HepG2 (cell line): Measurements from ENCODE around the gene THAP2. TPM values are rescaled to one million over a fixed set of nuclear protein-coding genes. Genes with fewer than 3 reads are reported as not detected.

ENCODE experiments used
- DNMT3B ChIP-seq: conservative IDR thresholded peaks from 2 replicates; pipeline ENCODE4 v1.6.1; 2016; ENCODE audit warnings: missing biosample characterization, control low read depth
- DRAP1 ChIP-seq: IDR thresholded peaks from 2 replicates; pipeline ENCODE4 v1.6.1; 2016; ENCODE audit warnings: missing genetic modification reagents, missing compliant biosample characterization
- ETV5 ChIP-seq: IDR thresholded peaks from 2 replicates; pipeline ENCODE4 v1.6.1; 2018; ENCODE audit warnings: missing biosample characterization, missing genetic modification reagents, inconsistent platforms, borderline replicate concordance
- HMG20B ChIP-seq: conservative IDR thresholded peaks from 2 replicates; pipeline ENCODE4 v1.6.1; 2016; ENCODE audit warnings: missing genetic modification reagents, missing compliant biosample characterization
- HNF4A ChIP-seq: sonication (generic); formaldehyde crosslinking; IDR thresholded peaks from 2 replicates; pipeline ENCODE4 v1.4.0; 2020; ENCODE audit warnings: missing genetic modification reagents
- HNF4G ChIP-seq, 2 experiments: sonication (generic) in 1 of 2; formaldehyde crosslinking in 1 of 2; IDR thresholded peaks; 2 replicates each; pipeline versions ENCODE4 v1.4.0 to v1.6.1; 2011 to 2020; ENCODE audit warnings: borderline replicate concordance in 2 of 2, low read depth in 2 of 2, mild to moderate bottlenecking in 2 of 2, low read length in 1 of 2, missing genetic modification reagents in 1 of 2, moderate library complexity in 1 of 2
- SP140L ChIP-seq: sonication (generic); formaldehyde crosslinking; IDR thresholded peaks from 2 replicates; pipeline ENCODE4 v1.4.0; 2020; ENCODE audit warnings: missing genetic modification reagents, borderline replicate concordance
- TMF1 ChIP-seq: sonication (generic); formaldehyde crosslinking; IDR thresholded peaks from 2 replicates; pipeline ENCODE4 v1.8.1; 2022; ENCODE audit warnings: low read depth, missing genetic modification reagents
- ZBTB46 ChIP-seq: sonication (generic); formaldehyde crosslinking; IDR thresholded peaks from 2 replicates; pipeline ENCODE4 v1.4.0; 2020; ENCODE audit warnings: mild to moderate bottlenecking, missing genetic modification reagents, borderline replicate concordance
- ZFAT ChIP-seq: sonication (generic); formaldehyde crosslinking; conservative IDR thresholded peaks from 2 replicates; pipeline ENCODE4 v1.8.1; 2023; ENCODE audit warnings: missing genetic modification reagents, inconsistent platforms
- ZFX ChIP-seq: sonication (generic); formaldehyde crosslinking; IDR thresholded peaks from 2 replicates; pipeline ENCODE4 v1.4.0; 2020; ENCODE audit warnings: mild to moderate bottlenecking, low read depth, missing genetic modification reagents, moderate library complexity
- ZNF12 ChIP-seq: sonication (generic); formaldehyde crosslinking; IDR thresholded peaks from 2 replicates; pipeline ENCODE4 v1.5.0; 2020; ENCODE audit warnings: missing genetic modification reagents
- ZNF160 ChIP-seq: sonication (generic); formaldehyde crosslinking; IDR thresholded peaks from 2 replicates; pipeline ENCODE4 v1.8.0; 2022; ENCODE audit warnings: mild to moderate bottlenecking, inconsistent platforms, missing genetic modification reagents
- ZNF260 ChIP-seq: sonication (generic); formaldehyde crosslinking; IDR thresholded peaks from 2 replicates; pipeline ENCODE4 v1.4.0; 2020; ENCODE audit warnings: missing genetic modification reagents, low read depth, mild to moderate bottlenecking, borderline replicate concordance
- ZNF274 ChIP-seq: sonication (generic); formaldehyde crosslinking; IDR thresholded peaks from 2 replicates; pipeline ENCODE4 v1.5.1; 2020; ENCODE audit warnings: mild to moderate bottlenecking, missing genetic modification reagents
- ZNF460 ChIP-seq: sonication (generic); formaldehyde crosslinking; IDR thresholded peaks from 2 replicates; pipeline ENCODE4 v1.5.1; 2020; ENCODE audit warnings: missing genetic modification reagents, mild to moderate bottlenecking, borderline replicate concordance
- ZNF597 ChIP-seq: sonication (generic); formaldehyde crosslinking; IDR thresholded peaks from 2 replicates; pipeline ENCODE4 v1.5.0; 2020; ENCODE audit warnings: missing genetic modification reagents
- ZNF710 ChIP-seq: sonication (generic); formaldehyde crosslinking; IDR thresholded peaks from 2 replicates; pipeline ENCODE4 v1.5.0; 2020; ENCODE audit warnings: mild to moderate bottlenecking, missing genetic modification reagents, borderline replicate concordance
- ZNF747 ChIP-seq: sonication (generic); formaldehyde crosslinking; IDR thresholded peaks from 2 replicates; pipeline ENCODE4 v1.8.1; 2023; ENCODE audit warnings: missing genetic modification reagents, mild to moderate bottlenecking, borderline replicate concordance
- ZNF780A ChIP-seq: sonication (generic); formaldehyde crosslinking; IDR thresholded peaks from 2 replicates; pipeline ENCODE4 v1.8.0; 2022; ENCODE audit warnings: mild to moderate bottlenecking, missing genetic modification reagents, moderate library complexity
- ZSCAN29 ChIP-seq: sonication (generic); formaldehyde crosslinking; conservative IDR thresholded peaks from 2 replicates; pipeline ENCODE4 v1.4.0; 2020; ENCODE audit warnings: mild to moderate bottlenecking, missing genetic modification reagents
- polyA plus RNA-seq, 8 experiments: library from polyadenylated mRNA; depleted of rRNA in 3 of 8; stranded (reverse) in 7 of 8; unstranded in 1 of 8; fragments of >200 nt; fragmentation: Illumina TruSeq in 4 of 8; extraction: Trizol in 4 of 8; gene quantifications; 2 replicates each; pipeline versions ENCODE4 v1.2.1 to v1.2.3, GENCODE V29; 2011 to 2016; ENCODE audit warnings: low read depth in 4 of 8, missing spikeins in 1 of 8, mixed read lengths in 1 of 8; ENCODE audit not compliant: insufficient read depth in 1 of 8
- total RNA-seq, 5 experiments: library from RNA; depleted of rRNA; stranded (reverse); fragments of >200 nt; fragmentation: Illumina TruSeq; extraction: Trizol; gene quantifications; 2 replicates each; pipeline ENCODE4 v1.2.3, GENCODE V29; 2016; ENCODE audit warnings: low read depth in 1 of 5

Gene THAP2
- total and polyA plus RNA-seq, 2 of the 13 experiments (the other 11 are each of a cell fraction or from before 2014, with no cell fraction given), result 5.2 to 6.2 TPM

GRCh38 chr12:71685914-71686657 is 22.0 kb downstream of the THAP2 start, which contains the start of gene TMEM19 (continued):
- TF ChIP-seq ZNF597 (CRISPR knock-in tag), result no peak
- TF ChIP-seq ZNF460 (CRISPR knock-in tag), result no peak; the same call in 1 of the 2 replicates
- 0 out of 2 replicates have a peak, but pooled peaks have one; percentile 21 for TF ChIP-seq ZSCAN29
- peak; percentile 38; the same call in 1 of the 2 replicates for TF ChIP-seq ETV5 (CRISPR knock-in tag)
- peak; percentile 56 for TF ChIP-seq HNF4G (IDR thresholded peaks at IDR 0.05; ENCODE audit: borderline replicate concordance, low read depth, low read length)
- peak; percentile 86 for TF ChIP-seq HNF4G (CRISPR knock-in tag; IDR thresholded peaks at IDR 0.05; ENCODE audit: borderline replicate concordance, low read depth)
- TF ChIP-seq DRAP1 (CRISPR knock-in tag), result peak; percentile 51; the same call in 1 of the 2 replicates
- TF ChIP-seq ZFX, result peak; percentile 97
- TF ChIP-seq ZNF260 (CRISPR knock-in tag), result no peak
- TF ChIP-seq TMF1 (CRISPR knock-in tag), result no peak
- no peak for TF ChIP-seq HMG20B
- TF ChIP-seq ZNF710 (CRISPR knock-in tag), result peak; percentile 89
- TF ChIP-seq ZNF12 (CRISPR knock-in tag), result no peak
- no peak for TF ChIP-seq ZFAT
- TF ChIP-seq SP140L, result peak; percentile 86; the same call in 1 of the 2 replicates
- 0 out of 2 replicates have a peak, but pooled peaks have one; percentile 53 for TF ChIP-seq ZBTB46 (CRISPR knock-in tag)
- peak; percentile 62; the same call in 1 of the 2 replicates for TF ChIP-seq ZNF747 (CRISPR knock-in tag)
- TF ChIP-seq DNMT3B, result peak; percentile 88
- TF ChIP-seq ZNF160 (CRISPR knock-in tag), result peak; percentile 90
- TF ChIP-seq ZNF780A (CRISPR knock-in tag), result no peak
- TF ChIP-seq ZNF274 (CRISPR knock-in tag), result peak; percentile 92
- TF ChIP-seq HNF4A, result peak; percentile 89
